GM12892 (cell line): ENCODE measurements around the gene NAE1.

Experiments used
- POLR2A ChIP-seq: IDR thresholded peaks from 2 replicates; pipeline ENCODE4 v1.6.1; 2011; ENCODE audit warnings: low read depth, low read length, control low read depth
- POLR2AphosphoS5 ChIP-seq: IDR thresholded peaks from 2 replicates; pipeline ENCODE4 v1.6.1; 2011; ENCODE audit warnings: low read depth, low read length, control low read depth
- TAF1 ChIP-seq: IDR thresholded peaks from 2 replicates; pipeline ENCODE4 v1.6.1; 2011; ENCODE audit warnings: low read depth, mild to moderate bottlenecking, control low read depth, low read length, borderline replicate concordance

DNA sequence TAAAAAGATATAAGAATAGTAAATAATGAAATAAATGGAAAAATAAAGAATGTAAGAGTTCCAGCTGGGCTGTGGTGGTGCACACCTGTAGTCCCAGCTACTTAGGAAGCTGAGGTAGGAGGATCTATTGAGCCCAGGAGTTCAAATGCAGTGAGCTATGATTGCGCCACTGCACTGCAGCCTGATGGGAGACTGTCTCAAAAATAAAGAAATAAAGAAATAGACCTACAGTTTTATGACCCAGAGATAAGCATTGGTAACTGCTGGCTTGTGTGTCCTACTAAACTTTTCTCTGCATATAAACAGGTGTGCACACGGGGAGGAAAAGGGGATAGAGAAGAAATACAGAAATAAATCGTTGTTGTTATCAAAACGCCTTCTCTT lies 41.8 kb upstream of the NAE1 start:
- TF ChIP-seq POLR2AphosphoS5: no peak
- no peak for TF ChIP-seq POLR2A
- TF ChIP-seq TAF1: no peak
